Endodermal cell (in vitro differentiated cells): Measurements from ENCODE around the gene ANXA3. TPM values are rescaled to one million over a fixed set of nuclear protein-coding genes. Genes with fewer than 3 reads are reported as not detected.

Experiments used
- DNase-seq: peaks from one replicate; pipeline ENCODE4 v3.0.0-alpha.2; 2017
- H3K27ac ChIP-seq: 2 replicates; pipeline ENCODE4 v1.5.1; 2013; ENCODE audit warnings: mild to moderate bottlenecking, low read depth, low read length, moderate library complexity
- H3K27me3 ChIP-seq: 2 replicates; pipeline ENCODE4 v1.6.1; 2013; ENCODE audit warnings: mild to moderate bottlenecking, low read length, moderate library complexity; ENCODE audit not compliant: insufficient read depth, control insufficient read depth, poor library complexity, severe bottlenecking
- H3K36me3 ChIP-seq: 2 replicates; pipeline ENCODE4 v1.7.0; 2013; ENCODE audit warnings: mild to moderate bottlenecking, low read length, moderate library complexity; ENCODE audit not compliant: control insufficient read depth, insufficient read depth
- H3K4me1 ChIP-seq: one replicate; pipeline ENCODE4 v1.7.0; 2013; ENCODE audit warnings: low read length; ENCODE audit not compliant: control insufficient read depth, insufficient read depth
- H3K4me3 ChIP-seq: 2 replicates; pipeline ENCODE4 v1.5.1; 2013; ENCODE audit warnings: mild to moderate bottlenecking, low read length, moderate library complexity
- H3K9ac ChIP-seq: 2 replicates; pipeline ENCODE4 v1.6.1; 2013; ENCODE audit warnings: mild to moderate bottlenecking, low read length, moderate library complexity; ENCODE audit not compliant: poor library complexity, severe bottlenecking; ENCODE audit errors: extremely low read depth
- H3K9me3 ChIP-seq: 2 replicates; pipeline ENCODE4 v1.6.1; 2013; ENCODE audit warnings: mild to moderate bottlenecking, low read length, moderate library complexity; ENCODE audit not compliant: control insufficient read depth
- H3K27ac Mint-ChIP-seq: 2 replicates; pipeline ENCODE4 v1.8.0; 2020; ENCODE audit warnings: mixed read lengths
- H3K27me3 Mint-ChIP-seq: 2 replicates; pipeline ENCODE4 v1.8.0; 2021; ENCODE audit warnings: mild to moderate bottlenecking, mixed read lengths; ENCODE audit not compliant: insufficient read depth
- H3K36me3 Mint-ChIP-seq: 2 replicates; pipeline ENCODE4 v1.8.0; 2020; ENCODE audit warnings: low read depth, mixed read lengths
- H3K4me1 Mint-ChIP-seq: 2 replicates; pipeline ENCODE4 v1.8.0; 2020; ENCODE audit warnings: mixed read lengths
- H3K4me3 Mint-ChIP-seq: 2 replicates; pipeline ENCODE4 v1.8.0; 2020; ENCODE audit warnings: mild to moderate bottlenecking, moderate library complexity, mixed read lengths
- H3K9me3 Mint-ChIP-seq: 2 replicates; pipeline ENCODE4 v1.8.0; 2020; ENCODE audit warnings: mild to moderate bottlenecking, mixed read lengths
- WGBS, 2 experiments: methylation state at CpG; one replicate each; pipeline versions ENCODE4 v1.1.5 to v1.1.7; 2013; ENCODE audit warnings: missing lambda C conversion rate in 2 of 2, mixed read lengths in 1 of 2; ENCODE audit not compliant: insufficient coverage in 1 of 2, insufficient read length in 1 of 2; 5-methylcytosine and 5-hydroxymethylcytosine counted together
- total RNA-seq, 2 donors: library from RNA; stranded (reverse); fragmentation: NEBNext Ultra II Directional in 1 of 2; extraction: Animal tissue kit (Norgen Biotek cat#: 25700) in 1 of 2; gene quantifications; 2 replicates in 1 of 2; 3 replicates in 1 of 2; pipeline ENCODE4 v1.2.1, GENCODE V29; 2021
- TF ChIP-seq, protein P1 (sequence below): fragments of 200-600 bp; sonication (generic); conservative IDR thresholded peaks from 2 replicates; pipeline ENCODE4 v1.5.0; 2021; ENCODE audit warnings: antibody characterized with exemption, mild to moderate bottlenecking

The ANXA3 gene
- total RNA-seq, 2 donors from 2014 or later: 25.5 to 43.9 TPM

DNA sequence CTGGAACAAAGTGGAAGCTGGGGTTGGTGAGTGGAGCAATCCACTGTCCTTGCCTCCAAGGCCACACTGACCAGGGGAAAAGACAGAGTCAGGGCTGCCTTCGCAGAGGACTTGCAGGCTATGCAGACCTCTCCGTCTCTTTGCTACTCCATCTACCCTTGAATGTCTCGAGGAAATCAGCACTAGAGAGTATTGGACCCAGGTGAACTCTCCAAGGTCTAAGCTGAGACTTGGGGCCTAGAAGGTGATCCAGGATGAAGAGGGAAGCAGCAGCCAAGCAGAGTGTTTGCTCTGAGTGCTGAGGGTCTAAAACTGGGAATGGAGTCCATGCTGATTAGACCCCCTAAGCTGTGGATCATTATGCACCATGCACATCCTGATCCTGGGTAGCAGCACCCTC, 54.5 kb downstream of the ANXA3 start:
- Histone ChIP-seq H3K4me1 (no peaks in the 10 kb centered on the region), H3K27me3 (no peaks in the 10 kb centered on the region), H3K4me3 (no peak overlapping the region), H3K27ac (no peak overlapping the region), H3K36me3 (peaks cover 97% of the 10 kb centered on the region), H3K9me3 (no peaks in the 10 kb centered on the region), H3K9ac (no peak overlapping the region)
- 92 to 93% methylated on average over 2 to 3 of the region's 3 CpGs for WGBS, 2 experiments
- Mint-ChIP-seq H3K27ac (no peak overlapping the region), H3K4me1 (peaks cover 2% of the 10 kb centered on the region), H3K4me3 (no peak overlapping the region), H3K9me3 (no peaks in the 10 kb centered on the region), H3K27me3 (no peaks in the 10 kb centered on the region), H3K36me3 (peaks cover 14% of the 10 kb centered on the region)
- no peak for DNase-seq
- TF ChIP-seq, protein P1, sequence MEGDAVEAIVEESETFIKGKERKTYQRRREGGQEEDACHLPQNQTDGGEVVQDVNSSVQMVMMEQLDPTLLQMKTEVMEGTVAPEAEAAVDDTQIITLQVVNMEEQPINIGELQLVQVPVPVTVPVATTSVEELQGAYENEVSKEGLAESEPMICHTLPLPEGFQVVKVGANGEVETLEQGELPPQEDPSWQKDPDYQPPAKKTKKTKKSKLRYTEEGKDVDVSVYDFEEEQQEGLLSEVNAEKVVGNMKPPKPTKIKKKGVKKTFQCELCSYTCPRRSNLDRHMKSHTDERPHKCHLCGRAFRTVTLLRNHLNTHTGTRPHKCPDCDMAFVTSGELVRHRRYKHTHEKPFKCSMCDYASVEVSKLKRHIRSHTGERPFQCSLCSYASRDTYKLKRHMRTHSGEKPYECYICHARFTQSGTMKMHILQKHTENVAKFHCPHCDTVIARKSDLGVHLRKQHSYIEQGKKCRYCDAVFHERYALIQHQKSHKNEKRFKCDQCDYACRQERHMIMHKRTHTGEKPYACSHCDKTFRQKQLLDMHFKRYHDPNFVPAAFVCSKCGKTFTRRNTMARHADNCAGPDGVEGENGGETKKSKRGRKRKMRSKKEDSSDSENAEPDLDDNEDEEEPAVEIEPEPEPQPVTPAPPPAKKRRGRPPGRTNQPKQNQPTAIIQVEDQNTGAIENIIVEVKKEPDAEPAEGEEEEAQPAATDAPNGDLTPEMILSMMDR: no peak

DNA sequence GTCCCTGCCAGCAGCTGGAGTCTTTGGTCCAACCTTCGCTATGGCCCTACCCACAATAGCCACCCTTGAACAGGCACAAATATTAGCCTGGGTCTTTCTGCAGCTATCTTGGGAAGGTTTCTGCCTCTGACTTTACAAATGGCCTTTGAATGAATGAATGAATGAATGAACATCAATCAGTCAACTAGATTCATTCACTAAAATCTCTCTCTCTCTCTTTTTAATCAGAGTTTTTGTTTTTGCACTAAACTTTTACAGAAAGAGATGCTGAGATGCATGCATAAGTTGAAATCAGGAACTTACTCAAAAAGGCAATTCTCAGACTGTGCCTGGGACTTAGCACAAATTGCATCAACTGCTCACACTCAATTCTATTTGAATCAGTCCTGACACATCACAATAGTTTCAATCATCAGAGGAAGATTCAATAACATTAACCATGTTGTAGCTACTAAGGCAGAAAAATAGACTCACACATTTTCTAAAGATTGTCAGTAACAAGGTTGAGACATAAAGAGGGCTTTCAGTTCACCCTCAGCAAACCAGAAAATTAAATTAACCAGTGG, 55.0 kb downstream of the ANXA3 start:
- no peaks in the 10 kb centered on the region for H3K4me1 ChIP-seq
- H3K27ac ChIP-seq: no peak overlapping the region
- H3K4me3 Mint-ChIP-seq: no peak overlapping the region
- H3K9me3 Mint-ChIP-seq: no peaks in the 10 kb centered on the region
- peaks cover 14% of the 10 kb centered on the region for H3K36me3 Mint-ChIP-seq
- no peaks in the 10 kb centered on the region for H3K27me3 Mint-ChIP-seq
- TF ChIP-seq, protein P1: no peak
- 80 to 94% methylated on average over 1 of the region's 1 CpG for WGBS, 2 experiments
- H3K9ac ChIP-seq: no peak overlapping the region
- peaks cover 2% of the 10 kb centered on the region for H3K4me1 Mint-ChIP-seq
- no peaks in the 10 kb centered on the region for H3K27me3 ChIP-seq
- no peak for DNase-seq
- H3K36me3 ChIP-seq: peaks cover 98% of the 10 kb centered on the region
- no peak overlapping the region for H3K27ac Mint-ChIP-seq
- no peaks in the 10 kb centered on the region for H3K9me3 ChIP-seq
- no peak overlapping the region for H3K4me3 ChIP-seq

DNA sequence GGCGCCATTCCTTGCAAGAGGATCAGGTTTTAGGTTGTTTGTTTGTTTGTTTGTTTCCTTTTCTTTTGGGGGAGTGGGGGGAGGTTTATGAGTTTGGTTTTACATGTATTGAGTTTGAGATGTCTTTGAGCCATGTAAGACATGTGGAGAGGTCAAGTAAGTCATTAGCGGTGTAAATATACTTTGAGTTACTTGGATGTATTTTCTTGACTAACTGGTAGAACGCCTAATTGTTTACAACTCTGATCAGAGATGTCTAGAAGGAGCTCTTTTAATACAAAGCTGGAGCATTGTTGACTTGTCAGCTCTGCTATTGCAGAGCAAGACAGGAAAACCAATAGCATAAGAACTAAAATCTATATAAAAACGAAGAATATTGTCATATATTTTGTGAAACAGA, 57.1 kb downstream of the ANXA3 start:
- H3K4me1 ChIP-seq: no peaks in the 10 kb centered on the region
- no peaks in the 10 kb centered on the region for H3K9me3 Mint-ChIP-seq
- 98 to 100% methylated on average over 3 of the region's 4 CpGs for WGBS, 2 experiments
- no peaks in the 10 kb centered on the region for H3K9me3 ChIP-seq
- H3K27ac ChIP-seq: no peak overlapping the region
- H3K36me3 ChIP-seq: peaks cover 79% of the 10 kb centered on the region
- DNase-seq: no peak
- H3K4me3 Mint-ChIP-seq: no peak overlapping the region
- H3K36me3 Mint-ChIP-seq: peaks cover 6% of the 10 kb centered on the region
- TF ChIP-seq, protein P1: no peak
- no peak overlapping the region for H3K27ac Mint-ChIP-seq
- no peaks in the 10 kb centered on the region for H3K27me3 Mint-ChIP-seq
- no peaks in the 10 kb centered on the region for H3K27me3 ChIP-seq
- peaks cover 4% of the 10 kb centered on the region for H3K4me1 Mint-ChIP-seq
- no peak overlapping the region for H3K9ac ChIP-seq
- no peak overlapping the region for H3K4me3 ChIP-seq
